ENCODE results near the gene EVI5L.

- TF ChIP-seq ZNF660 (CRISPR knock-in tag; IDR thresholded peaks at IDR 0.05; ENCODE audit: borderline replicate concordance, low read depth) (no peak), CTCF (CRISPR knock-in tag; IDR thresholded peaks at IDR 0.05) (no peak), POLR2A (IDR thresholded peaks at IDR 0.05; ENCODE audit: insufficient read depth in 1 of 2, low read depth in 2 of 2, low read length in 2 of 2) (no peak), SUZ12 (IDR thresholded peaks at IDR 0.05; ENCODE audit: low read depth, low read length) (no peak), MAF1 (CRISPR knock-in tag; IDR thresholded peaks at IDR 0.05; ENCODE audit: borderline replicate concordance) (no peak), ZNF256 (CRISPR knock-in tag; conservative IDR thresholded peaks at IDR 0.05) (no peak), FOXA3 (CRISPR knock-in tag; IDR thresholded peaks at IDR 0.05) (no peak), NFYB (CRISPR knock-in tag; IDR thresholded peaks at IDR 0.05) (no peak), ZNF350 (CRISPR knock-in tag; IDR thresholded peaks at IDR 0.05; ENCODE audit: borderline replicate concordance, low read depth) (no peak)
- TF ChIP-seq, protein P1, sequence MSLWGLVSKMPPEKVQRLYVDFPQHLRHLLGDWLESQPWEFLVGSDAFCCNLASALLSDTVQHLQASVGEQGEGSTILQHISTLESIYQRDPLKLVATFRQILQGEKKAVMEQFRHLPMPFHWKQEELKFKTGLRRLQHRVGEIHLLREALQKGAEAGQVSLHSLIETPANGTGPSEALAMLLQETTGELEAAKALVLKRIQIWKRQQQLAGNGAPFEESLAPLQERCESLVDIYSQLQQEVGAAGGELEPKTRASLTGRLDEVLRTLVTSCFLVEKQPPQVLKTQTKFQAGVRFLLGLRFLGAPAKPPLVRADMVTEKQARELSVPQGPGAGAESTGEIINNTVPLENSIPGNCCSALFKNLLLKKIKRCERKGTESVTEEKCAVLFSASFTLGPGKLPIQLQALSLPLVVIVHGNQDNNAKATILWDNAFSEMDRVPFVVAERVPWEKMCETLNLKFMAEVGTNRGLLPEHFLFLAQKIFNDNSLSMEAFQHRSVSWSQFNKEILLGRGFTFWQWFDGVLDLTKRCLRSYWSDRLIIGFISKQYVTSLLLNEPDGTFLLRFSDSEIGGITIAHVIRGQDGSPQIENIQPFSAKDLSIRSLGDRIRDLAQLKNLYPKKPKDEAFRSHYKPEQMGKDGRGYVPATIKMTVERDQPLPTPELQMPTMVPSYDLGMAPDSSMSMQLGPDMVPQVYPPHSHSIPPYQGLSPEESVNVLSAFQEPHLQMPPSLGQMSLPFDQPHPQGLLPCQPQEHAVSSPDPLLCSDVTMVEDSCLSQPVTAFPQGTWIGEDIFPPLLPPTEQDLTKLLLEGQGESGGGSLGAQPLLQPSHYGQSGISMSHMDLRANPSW (CRISPR knock-in tag; IDR thresholded peaks at IDR 0.05; ENCODE audit: borderline replicate concordance): no peak
These were observed 78.9 kb downstream of the EVI5L start for GRCh38 chr19:7908742-7909461.
